GM21723 (cell line): ENCODE results near the gene ZNF678.

Experiments
- ATAC-seq: cut with Tn5 transposase; IDR thresholded peaks from one replicate; pipeline ENCODE4 v1.9.1; 2021; ENCODE audit warnings: mild to moderate bottlenecking, moderate library complexity; ENCODE audit not compliant: unreplicated experiment

ZNF678 gene

DNA sequence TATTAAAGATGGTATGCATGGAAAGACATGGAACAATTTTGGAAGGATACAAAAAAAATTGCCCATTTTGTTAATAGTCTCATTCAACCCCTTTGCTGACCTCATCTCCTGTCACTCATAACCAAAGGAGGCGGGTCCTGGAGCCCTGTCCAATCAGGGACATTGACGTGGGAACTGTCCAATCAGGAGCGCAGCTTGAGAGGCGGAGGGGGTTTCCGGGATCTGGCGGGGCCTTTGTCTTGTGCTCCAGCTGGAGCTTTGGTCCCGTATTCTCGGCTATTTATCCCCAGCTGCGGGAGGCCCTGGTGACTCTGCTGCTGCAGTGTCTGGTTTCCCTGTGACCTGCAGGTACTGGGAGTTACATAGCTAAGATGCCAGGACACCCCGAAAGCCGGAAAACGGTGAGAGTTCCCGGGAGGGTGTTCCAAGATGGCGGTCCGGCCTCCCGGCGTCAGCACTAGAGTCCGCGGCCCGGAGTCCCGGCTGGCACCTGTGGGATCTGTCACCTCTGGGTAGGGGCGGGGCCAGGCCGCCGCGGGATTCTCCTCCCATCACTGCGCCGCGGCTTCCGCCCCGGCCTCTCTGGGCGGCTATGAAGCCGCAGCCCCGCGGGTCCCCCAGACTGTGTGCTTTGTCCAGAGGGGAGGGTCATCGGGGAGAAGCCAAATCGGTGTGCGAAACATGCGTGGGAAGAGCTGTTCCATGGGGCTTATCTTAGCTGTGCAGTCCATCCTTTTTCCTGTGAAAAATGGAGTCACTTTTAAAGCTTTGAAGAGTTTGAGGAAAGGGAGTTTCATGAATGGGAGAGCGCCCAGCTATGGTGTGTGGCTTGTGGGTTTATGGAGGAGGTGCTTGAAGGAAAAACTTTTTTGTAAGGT is at the start of gene ZNF678:
Gene ZNF678, plus strand, starts transcription at position 233 of the 878 bp plus-strand sequence. CDS start 87,436 bp downstream, outside the sequence.
- peak; percentile 93 for ATAC-seq

DNA sequence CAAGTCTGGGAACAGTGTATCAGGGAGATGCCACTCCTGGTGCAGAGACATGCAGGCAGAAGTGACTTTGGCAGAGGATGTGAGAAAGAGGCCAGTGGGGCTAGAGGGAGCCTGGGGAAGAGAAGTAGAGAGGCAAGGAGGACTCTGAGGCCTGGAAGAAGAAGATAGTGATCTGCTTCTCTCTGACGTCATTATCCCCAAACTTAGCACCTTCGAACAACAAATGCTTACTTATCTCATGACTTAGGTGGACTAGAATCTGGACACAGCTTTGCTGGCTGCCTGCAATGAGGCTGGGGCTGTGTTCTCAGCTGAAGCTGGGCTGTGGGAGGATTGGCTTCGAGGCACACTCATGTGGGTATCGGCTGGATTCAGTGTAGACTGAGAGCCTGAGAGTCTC is 44.5 kb upstream of the ZNF678 start:
- no peak for ATAC-seq

DNA sequence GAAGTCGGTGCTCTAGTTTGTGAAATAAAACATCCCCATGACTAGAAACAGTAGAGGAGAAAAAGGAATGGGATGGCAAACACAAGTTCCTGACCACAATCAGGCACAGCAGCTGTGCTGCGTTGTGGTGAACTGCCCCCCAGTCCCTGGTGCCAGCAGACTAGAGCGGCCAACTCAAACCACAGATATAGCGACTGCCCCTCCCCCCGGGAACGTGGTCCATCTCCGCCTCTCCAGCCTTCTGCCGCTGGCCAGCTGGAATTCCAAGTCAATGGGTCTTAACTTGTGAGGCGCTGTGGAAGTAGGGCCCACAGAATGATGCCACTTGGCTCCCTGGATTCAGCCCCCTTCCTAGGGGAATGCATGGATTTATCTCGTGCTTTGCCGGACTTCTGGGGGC is 41.6 kb upstream of the ZNF678 start:
- no peak for ATAC-seq

DNA sequence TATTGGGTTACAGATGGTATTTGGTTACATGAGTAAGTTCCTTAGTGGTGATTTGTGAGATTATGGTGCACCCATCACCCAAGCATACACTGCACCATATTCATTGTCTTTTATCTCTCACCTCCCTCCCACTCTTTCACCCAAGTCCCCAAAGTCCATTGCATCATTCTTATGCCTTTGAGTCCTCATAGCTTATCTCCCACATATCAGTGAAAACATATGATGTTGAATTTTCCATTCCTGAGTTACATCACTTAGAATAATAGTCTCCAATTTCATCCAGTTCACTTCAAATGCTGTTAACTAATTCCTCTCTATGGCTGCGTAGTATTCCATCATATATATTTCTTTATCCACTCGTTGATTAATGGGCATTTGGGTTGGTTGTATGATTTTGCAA is 36.8 kb upstream of the ZNF678 start:
- ATAC-seq, result no peak

DNA sequence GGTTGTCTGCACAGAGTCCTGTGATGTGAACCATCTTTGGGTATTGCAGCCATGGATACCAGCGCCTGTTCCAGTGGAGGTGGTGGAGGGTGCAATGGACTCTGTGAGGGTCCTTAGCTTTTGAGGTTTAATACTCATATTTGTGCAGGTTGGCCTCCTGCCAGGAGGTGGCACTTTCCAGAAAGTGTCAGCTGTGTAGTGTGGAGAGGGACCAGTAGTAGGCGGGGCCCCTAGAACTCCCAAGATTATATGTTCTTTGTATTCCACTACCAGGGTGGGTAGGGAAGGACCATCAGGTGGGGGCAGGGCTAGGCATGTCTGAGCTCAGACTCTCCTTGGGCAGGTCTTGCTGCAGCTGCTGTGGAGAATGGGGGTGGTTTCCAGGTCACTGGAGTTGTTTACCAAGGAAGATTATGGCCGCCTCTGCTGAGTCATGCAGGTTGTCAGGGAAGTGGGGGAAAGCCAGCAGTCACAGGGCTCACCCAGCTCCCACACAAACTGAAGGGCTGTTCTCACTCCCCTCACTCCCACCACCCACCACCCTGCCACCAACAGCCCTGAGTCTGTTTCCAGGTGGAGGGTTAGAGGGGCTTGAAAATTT is 31.2 kb upstream of the ZNF678 start:
- ATAC-seq, result no peak

DNA sequence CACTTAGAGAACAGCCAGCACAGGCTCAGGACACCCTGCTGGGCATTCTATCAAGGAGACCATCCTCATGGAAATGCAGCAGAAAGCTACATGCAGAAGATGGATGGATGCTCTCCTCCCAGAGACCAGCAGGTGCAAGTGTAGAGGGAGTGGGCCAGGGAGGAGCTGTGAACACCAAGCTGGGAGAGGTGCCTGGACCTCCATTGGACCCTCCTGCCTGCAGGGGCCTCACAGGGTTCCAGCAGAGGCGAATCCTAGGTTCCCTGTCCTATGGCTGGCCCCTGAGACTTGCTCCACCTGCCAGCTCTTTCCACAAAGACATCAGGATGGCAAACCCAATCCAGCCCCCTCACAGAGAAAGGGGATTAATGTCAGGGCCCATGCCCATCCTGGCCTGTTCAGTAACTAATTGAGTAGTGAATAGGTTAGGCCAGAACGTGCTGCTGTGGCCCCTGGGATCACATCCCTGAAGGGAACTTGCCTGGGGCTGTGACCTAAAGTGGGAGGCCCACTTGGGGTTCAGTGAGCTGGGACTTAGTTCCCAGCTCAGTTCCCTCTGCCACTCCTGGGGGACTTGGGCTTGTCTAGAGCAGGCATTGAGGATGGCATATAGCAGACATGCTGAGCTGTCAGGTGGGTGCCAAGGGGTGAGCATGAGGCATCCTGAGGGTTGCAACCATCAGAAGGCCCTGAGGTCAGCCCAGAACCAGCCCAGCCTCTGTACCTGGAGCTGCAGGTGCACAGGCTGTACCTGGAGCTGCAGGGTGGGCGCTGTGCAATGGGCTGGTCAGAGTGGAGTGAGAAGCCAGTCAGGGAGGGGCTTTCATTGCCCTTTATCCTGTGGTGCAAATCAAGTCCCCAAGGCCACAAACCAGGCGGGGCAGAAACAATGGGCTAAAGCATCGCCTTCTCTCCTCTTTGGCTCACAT is 22.9 kb upstream of the ZNF678 start:
- no peak for ATAC-seq

DNA sequence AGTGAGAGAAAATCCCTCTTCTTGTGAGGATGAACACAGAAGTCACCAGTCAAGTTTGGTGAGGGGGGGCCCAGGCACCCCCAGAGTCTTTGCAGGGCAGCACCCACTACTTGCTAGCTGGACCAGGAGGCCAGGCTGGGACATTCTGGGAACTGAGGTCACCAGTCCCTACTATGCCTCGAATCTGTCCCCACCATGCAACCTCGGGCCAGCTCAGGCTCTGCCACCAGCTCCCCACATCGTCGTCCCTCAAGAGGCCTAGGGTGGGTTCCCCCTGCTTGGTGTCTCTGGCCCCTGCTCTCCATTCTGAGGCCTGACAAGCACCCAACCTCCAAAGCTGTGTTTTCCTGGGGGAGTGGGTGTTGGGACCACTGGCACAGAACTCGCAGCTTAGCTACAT is 22.2 kb upstream of the ZNF678 start:
- ATAC-seq, result no peak

DNA sequence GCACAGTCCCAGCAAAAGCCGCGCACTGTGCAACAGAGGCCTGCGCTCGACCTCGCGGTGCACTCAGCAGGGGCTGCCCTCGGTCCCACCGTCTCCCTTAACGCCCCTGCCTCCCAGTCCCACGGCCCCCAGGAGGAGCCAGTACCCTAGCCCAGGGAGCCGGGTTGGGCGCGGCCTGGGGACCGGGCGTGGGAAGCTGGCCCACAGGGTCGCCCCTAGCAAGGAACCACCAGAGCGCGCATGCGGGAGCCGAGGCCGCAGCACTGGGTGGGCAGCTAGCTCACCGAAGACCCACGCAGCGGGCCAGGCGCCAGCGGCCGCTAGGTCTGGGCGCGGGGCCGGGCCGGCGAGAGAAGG is 21.6 kb upstream of the ZNF678 start:
- ATAC-seq, result no peak

DNA sequence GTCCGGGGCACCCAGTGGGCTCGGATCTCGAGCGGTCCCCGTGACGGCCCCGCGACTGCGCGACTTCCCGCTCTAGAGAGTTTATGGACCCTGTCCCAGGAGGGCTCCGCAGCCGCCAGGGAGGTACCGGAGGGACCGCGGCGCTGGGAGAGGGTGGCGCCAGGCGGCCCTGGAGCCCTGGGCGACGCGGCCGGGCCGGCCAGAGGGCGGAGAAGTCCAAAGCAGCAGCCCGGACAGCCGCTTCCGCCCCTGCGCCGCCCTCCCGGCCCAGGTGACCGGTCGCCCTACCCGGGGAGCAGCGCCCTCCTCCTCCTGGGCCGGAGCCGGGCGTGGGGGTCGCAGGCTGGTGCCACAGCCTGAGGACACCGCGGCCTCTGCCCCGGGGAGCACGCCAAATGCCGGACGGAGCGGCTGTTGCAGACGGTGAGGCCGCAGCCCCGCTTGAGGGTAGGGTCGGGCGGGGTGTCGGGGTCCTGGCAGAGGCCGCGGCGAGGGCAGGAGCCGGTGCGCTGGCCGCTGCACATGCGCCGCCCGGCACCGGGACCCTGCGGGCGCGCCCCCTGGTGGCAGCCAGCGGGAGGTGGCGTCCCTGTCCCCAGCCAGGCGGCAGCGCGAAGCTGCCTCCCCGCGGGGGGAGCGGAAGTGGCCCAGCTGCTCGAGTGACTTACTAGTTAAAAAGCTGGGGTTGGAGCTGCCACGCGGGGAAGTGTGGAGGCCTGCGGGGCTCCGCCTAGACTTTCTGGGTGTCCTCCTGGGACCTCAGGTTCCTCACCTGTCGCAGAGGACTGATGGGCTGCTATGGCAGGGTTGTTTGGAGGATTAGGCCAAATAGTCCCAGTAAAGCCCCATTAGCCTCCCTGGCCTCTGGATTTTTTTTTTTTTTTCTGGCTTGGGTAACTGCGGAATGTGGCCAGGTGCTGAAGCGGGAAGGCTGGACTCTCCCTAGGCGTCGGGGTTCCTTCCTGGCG is 20.9 kb upstream of the ZNF678 start:
- ATAC-seq, result peak; percentile 96

DNA sequence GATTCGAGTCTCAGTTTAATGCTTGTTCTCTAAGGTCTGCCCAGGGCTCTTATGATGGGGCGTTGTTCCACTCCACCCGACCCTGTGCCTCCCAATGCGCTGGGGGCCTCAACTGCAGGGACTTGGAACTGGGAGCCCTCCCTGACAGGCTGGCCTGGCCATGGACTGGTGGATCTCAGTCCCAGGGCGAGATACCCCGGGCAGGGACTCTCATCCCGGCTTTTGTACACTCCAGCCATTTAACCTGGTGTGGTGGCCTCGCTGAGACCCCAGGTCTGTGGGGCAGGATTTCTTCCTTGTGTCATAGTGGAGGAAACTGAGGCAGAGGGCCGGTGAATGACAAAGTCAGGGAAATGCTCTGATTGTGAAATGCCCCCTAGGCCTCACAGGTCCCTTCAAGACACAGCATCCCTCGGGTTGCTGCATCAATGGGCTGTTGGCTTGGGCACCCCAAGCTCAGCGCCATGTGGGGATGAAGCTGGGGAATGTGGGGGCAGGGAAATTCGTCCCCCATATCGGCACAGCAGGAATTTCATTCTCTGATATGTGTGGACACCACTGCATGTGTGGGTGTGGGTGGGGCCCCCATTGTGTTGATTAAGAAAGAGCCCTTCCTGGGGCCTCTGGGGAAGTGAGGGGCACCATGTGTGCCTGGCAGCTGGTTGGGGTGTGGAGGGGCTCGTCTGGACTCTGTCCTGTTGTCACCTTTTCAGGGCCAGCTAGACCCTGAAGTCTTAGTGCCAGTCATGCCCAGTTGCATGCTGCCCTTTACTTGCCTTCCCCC is 19.9 kb upstream of the ZNF678 start:
- ATAC-seq, result no peak

DNA sequence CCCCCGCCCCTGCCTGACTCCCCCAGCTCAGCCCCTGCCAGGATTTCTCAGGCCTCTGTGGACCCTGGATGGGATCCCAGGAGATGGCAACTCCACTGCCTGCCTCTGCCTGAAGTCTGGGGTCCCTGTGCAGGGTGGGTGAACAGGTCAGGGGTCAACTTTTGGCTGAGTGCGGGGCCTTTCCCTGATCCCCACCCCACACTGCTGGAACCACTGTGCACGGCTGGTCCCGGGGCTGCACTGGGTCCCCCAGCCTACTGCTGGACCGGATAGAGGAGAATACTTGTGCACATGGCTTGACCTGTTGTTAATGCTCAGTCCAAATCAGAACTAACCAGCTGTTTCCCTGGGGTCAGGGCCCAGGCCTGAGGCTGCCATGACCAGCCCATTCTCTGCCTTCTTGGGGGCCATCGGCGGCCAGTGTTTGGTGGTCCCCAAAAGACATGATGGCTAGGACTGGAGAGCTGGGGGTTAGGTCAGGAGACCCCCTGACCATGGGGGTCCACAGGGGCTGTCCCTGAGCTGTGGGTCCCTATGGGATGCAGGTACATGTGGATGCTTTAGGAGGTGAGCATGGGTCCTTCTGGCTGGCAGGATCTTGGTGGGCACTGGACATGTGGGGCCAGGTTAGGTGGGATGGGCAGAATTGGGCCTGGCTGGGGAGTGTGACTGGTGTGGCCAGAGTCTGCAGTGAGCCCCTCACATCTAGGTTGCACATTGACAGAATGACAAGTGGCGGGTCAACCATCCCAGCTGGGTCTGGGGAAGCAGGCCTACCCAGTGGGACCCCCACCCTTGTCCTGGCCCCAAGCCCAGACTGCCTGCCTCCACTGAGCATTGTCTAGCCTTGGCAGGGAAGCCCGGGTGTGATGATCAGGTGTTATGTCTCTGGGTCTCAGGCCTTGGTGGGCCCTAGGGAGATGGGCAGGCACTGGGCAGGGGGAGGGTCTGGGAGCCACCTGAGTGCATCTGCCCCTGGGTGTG is 19.0 kb upstream of the ZNF678 start:
- no peak for ATAC-seq

DNA sequence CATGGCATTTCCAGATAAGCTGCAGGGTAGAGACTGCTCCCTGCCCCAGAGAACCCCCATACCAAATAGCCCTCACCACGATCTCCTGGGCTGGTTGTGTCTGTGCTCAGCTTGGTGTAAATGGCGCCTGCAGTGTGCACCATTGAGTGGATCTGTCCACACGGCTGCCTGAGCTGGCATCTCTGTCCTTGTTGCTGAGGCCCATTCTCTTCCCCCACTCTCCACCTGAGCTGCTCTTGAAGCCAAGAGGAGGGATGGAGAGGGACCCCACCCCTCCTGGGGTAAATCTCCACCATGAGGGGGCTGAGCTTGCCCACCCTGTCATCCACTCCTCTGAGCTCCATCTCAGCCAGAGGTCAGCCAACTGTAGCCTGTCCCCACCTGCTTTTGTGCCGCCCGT is 18.0 kb upstream of the ZNF678 start:
- no peak for ATAC-seq

DNA sequence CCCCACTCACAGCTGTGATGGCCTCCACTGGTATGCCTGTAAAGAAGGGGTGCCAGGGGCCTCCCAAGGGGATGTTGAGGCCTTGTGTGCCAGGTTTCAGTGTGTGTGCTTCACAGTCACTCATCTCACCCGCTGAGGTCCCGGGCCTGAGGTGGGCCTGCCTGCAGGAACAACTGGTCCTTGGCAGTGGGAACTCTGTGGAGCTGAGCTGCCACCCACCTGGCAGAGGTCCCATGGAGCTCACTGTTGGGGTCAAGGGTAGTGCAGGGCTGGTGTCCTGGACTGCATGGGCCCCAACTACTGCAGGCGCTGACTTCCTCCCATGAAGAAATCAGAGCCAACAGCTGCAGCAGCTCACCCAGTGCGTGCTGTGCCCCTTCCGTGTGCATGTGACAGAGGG is 17.3 kb upstream of the ZNF678 start:
- no peak for ATAC-seq

DNA sequence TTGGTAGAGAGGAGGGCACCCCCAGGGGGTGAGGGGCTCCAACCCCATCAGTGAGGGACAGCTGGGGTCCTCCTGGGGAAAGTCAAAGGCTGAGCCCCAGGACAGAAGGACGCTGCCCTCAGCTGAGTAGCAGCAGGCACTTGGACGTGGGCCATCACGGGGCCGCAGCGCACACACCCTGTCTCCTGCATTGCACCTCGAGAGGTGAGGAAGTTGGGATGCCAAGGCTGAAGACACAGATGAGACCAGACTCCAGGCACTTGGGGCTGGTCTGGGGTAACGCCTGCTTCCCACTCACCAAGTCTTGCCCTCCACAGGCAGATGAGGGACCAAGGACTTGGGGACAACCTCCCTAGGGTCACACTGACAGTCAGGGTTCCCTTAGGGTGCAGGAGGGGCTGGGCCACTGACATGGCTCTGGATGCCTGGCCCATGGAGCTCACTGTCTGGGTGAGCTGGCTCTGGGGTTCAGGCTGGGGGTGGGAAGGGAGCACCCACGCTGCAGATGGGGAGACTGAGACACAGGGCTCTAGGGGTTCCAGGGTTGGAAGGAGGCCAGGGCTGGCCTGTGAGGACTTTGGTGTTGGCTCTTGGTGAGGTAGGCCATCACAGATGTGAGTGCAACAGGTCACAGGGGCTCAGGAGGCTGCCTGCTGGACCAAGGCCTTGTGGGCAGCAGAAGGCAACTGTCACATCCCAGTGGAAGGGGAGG is 16.6 kb upstream of the ZNF678 start:
- ATAC-seq, result no peak

DNA sequence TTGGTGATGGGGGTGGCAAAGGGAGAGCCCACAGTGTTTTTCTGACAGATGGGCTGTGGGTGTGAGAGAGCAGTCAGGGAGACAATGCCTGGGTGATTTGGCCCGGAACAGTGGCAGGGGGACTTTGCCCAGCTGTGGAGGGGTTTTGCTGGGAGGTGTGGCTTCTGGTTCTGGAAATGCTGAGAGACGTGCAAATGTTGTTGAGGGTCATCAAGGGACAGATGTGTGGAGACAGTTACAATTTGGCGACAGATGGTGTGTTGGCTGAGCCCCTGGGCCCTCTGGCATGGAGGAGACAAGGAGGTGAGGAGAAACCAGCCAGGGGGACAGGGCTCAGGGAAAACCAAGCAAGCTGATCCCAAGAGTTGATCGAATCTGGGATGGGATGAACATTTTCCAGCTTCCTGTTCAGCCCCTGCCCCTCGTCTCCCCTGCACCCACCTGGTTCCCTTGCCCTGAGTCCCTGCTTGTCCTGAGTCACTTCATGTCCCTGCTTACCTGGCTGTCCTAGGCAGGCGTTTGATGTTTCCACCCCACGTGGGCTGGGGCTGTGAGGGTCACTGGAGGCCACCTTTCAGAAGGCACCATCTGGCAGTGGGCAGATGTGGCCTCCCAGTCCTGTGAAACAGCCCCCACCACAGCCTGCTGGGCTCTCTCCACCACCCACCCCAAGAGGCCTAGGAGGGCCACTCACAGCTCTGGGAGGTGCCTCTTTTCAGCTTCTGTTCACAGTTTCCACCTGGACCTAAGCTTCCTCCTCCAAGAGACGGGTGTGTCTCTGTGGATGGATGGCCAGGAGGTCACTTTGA is 15.8 kb upstream of the ZNF678 start:
- no peak for ATAC-seq

DNA sequence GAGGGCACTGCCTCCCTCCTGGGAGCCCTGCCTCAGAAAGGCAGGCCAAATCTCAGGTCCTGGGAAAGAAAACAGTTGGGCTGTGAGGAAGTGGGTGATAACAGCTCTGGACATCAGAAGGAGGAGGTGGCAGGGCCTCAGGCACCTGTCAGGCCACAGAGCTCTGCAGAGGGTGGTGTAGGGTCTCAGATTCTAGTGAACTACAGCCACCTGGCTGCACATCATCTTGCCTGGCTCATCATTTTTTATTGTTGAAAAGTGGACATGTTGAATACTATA is 15.3 kb upstream of the ZNF678 start:
- ATAC-seq, result no peak

DNA sequence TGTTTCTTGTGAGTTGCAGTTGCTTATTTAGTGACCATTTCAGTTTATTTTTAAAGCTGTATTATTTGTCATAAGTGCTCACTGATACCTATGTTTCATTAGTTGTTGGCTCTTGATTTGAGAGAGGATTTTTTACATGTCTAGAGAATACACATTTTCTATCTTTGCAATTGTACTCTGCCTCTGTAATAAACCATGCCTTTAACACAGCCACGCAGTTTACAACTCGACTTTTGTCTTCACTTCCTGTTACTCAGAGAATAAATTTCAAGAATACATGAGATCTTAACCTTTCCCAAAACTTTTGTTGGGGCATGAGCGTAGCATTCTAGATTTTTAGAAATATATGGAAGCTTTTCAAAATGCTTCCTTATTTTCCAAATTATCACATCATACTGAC is 14.9 kb upstream of the ZNF678 start:
- ATAC-seq, result no peak
